Heart right ventricle (tissue), 16 donors: ENCODE data around the gene FUT8. TPM values are rescaled to one million over a fixed set of nuclear protein-coding genes. Genes with fewer than 3 reads are reported as not detected.

Experiments used
- ATAC-seq, 8 donors: fragments of 200-7000 bp; cut with Tn5 transposase; one replicate each; pipeline ENCODE4 v1.9.1; 2020; ENCODE audit warnings: mild to moderate bottlenecking in 8 of 8, moderate library complexity in 8 of 8, moderate number of reproducible peaks in 1 of 8
- DNase-seq, 2 donors: peaks; one replicate each; pipeline ENCODE4 v3.0.0-alpha.2; 2020
- H3K27ac ChIP-seq, 10 donors: fragments of 200-600 bp; sonication (generic) in 2 of 10; one replicate each; pipeline versions ENCODE4 v1.5.0 to v1.8.0; 2020 to 2022; ENCODE audit warnings: mild to moderate bottlenecking in 3 of 10
- H3K27me3 ChIP-seq, 7 donors: fragments of 200-600 bp; one replicate each; pipeline ENCODE4 v1.8.0; 2021 to 2022; ENCODE audit warnings: mild to moderate bottlenecking in 2 of 7
- H3K36me3 ChIP-seq, 9 donors: fragments of 200-600 bp; sonication (generic) in 1 of 9; one replicate each; pipeline versions ENCODE4 v1.5.0 to v1.8.0; 2020 to 2022; ENCODE audit warnings: mild to moderate bottlenecking in 2 of 9
- H3K4me1 ChIP-seq, 9 donors: fragments of 200-600 bp; sonication (generic) in 1 of 9; one replicate each; pipeline versions ENCODE4 v1.5.0 to v1.8.0; 2020 to 2022; ENCODE audit warnings: mild to moderate bottlenecking in 4 of 9
- H3K4me3 ChIP-seq, 10 donors: fragments of 200-600 bp; sonication (generic) in 2 of 10; one replicate each; pipeline versions ENCODE4 v1.5.0 to v1.8.0; 2020 to 2022; ENCODE audit warnings: mild to moderate bottlenecking in 7 of 10, moderate library complexity in 2 of 10
- H3K9me3 ChIP-seq, 11 donors: fragments of 200-600 bp in 10 of 11; sonication (generic) in 2 of 11; one replicate each; pipeline versions ENCODE4 v1.5.0 to v1.8.0; 2013 to 2022; ENCODE audit warnings: mild to moderate bottlenecking in 2 of 11, control low read depth in 1 of 11, moderate library complexity in 1 of 11
- CTCF ChIP-seq, 9 donors: fragments of 200-600 bp; sonication (generic) in 2 of 9; IDR thresholded peaks; one replicate each; pipeline versions ENCODE4 v1.5.0 to v1.8.0; 2021 to 2022; ENCODE audit warnings: antibody characterized with exemption in 9 of 9, mild to moderate bottlenecking in 5 of 9, moderate library complexity in 1 of 9
- WGBS, 2 donors: extraction: QIAGEN DNeasy Blood & Tissue Kit; methylation state at CpG; one replicate each; pipeline ENCODE4 v1.1.7; 2013; ENCODE audit warnings: inconsistent platforms in 1 of 2; 5-methylcytosine and 5-hydroxymethylcytosine counted together
- intact Hi-C, 10 donors: fragments of 100-400 bp; cut with DNase I; formaldehyde crosslinking; loops; one replicate each; pipeline versions ENCODE4 v1.11.1 to v1.14.2; 2022
- long read RNA-seq, 3 donors: library from polyadenylated mRNA; unstranded; transcript quantifications; one replicate each; pipeline ENCODE4 v2.0.0, GENCODE V29; 2020 to 2021
- polyA plus RNA-seq, 2 donors: library from polyadenylated mRNA; stranded (reverse); fragments of 200-250 nt; gene quantifications; one replicate each; pipeline ENCODE4 v1.2.3, GENCODE V29; 2013
- total RNA-seq, 10 donors: library from RNA; stranded (reverse); fragmentation: NEBNext Ultra II Directional in 3 of 10; extraction: Animal tissue kit (Norgen Biotek cat#: 25700) in 3 of 10; gene quantifications; one replicate each; pipeline versions ENCODE4 v1.2.1 to v1.2.4, GENCODE V29; 2021 to 2023
- donor health status: Arrhythmogenic right ventricular cardiomyopathy.
- donor health status: ischemic (EF 13 %, LVEDD 7.1; RV severe dilation, severe dysfunction).
- donor health status: healthy with polysubstance abuse.
- donor health status: DM: no; HTN: yes; CAD: no.
- donor health status: DM: no; HTN: no; CAD: no.
- donor health status: ischemic (EF 25% LVEDD 6.9; RV normal size, moderate dysfunction).
- donor health status: ischemic (EF 25% LVEDD 5.7; RV mildly dilated, moderate dysfunction).
- donor health status: healthy.
- donor health status: DM: yes; HTN: yes; CAD: no.
- donor health status: Ischemic cardiomyopathy.
- donor health status: ischemic (EF 35%, LVEDD 5.7; RV mildly dilated, moderate dysfunction).
- donor health status: nonischemic (EF 11% LVEDD 7.7; RV severe dilation, severe dysfunction).
- donor health status: DM: yes; HTN: yes; CAD: no.
- donor health status: PGD.
- donor health status: ischemic (EF 29% LVEDD 5.4; RV normal size, mild dysfunction).
- donor health status: nonischemic (EF 23%, LVEDD 6.1; RV moderate dilation, normal function).

Gene FUT8
- total RNA-seq (10 to 100 TPM in 6 of 10 donors, 1 to 10 TPM in 4; 8.3 to 16.1 (median 11.0) TPM), polyA plus RNA-seq (1 to 10 TPM; 2.9 to 7.1 TPM)
- long read RNA-seq, donor 1, full-length matches to known transcripts: 3 of 9 reads
- long read RNA-seq, donor 1, partial matches to known transcripts: 1 of 9 reads
- long read RNA-seq, donor 1, other reads (novel, unspliced or antisense): 5 of 9 reads
- long read RNA-seq, donor 2, full-length matches to known transcripts: 4 of 11 reads
- long read RNA-seq, donor 2, partial matches to known transcripts: 3 of 11 reads
- long read RNA-seq, donor 2, other reads (novel, unspliced or antisense): 4 of 11 reads
- long read RNA-seq, donor 3, full-length matches to known transcripts: 5 of 9 reads
- long read RNA-seq, donor 3, partial matches to known transcripts: 2 of 9 reads
- long read RNA-seq, donor 3, other reads (novel, unspliced or antisense): 2 of 9 reads

DNA sequence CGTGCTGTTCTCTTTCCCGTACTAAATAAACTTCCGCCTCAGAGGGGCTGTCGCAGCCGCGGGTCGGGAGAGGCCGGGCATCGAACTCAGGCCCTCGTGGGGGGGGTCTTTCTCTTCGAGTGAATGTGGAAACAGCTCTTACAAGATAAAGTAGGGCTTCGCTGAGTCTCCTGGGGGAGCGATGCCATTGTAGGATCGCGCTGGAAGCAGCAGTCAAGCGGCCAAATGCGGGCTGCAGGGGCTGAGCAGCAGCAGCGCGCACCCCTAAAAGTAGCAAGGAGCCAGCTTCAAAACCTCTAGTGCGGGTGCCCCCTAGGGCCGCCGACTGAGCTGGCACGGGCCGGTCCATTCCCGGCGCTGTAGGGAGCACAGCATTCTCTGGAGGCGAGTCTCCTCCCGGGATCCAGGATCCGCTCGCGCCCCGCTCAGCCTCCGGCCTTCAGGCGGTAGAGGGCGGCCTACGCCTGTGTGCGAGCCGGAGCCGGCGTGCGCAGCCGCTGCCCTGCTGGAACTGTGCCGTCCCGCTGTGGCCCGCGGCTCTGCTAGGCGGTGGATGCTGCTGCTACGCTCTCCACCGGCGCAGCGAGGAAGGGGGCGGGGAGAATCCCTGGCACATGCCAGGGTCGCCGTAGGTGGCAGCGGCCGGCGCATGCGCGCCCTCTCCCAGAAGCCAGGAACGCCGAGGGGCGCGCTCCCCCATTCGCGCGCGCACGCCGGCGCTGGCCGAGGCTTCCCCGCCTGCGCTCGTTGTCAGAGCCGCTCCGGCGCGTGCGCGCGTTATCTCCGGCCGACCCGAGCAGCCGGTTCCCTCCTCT lies at the start of gene FUT8:
TSS of gene FUT8 (plus strand) at position 699 of the 815 bp plus-strand sequence. CDS start 148,834 bp downstream, outside the sequence.
- H3K4me1 ChIP-seq: peaks cover 0 to 24% (median 12%) of the 10 kb centered on the region in 9 donors
- WGBS, 2 donors: 0% methylated on average over 77 to 85 of the region's 85 CpGs
- no peaks in the 10 kb centered on the region for H3K9me3 ChIP-seq
- no peaks in the 10 kb centered on the region for H3K27me3 ChIP-seq
- H3K27ac ChIP-seq: peak within 1 kb of the TSS; percentile 77 to 98 (median 92)
- H3K36me3 ChIP-seq: no peaks in the 10 kb centered on the region
- DNase-seq: peak; percentile 94 to 96
- intact Hi-C loops: loop anchor here in 8 of 10 donors (2.0 to 10.0 kb wide), 16 partner anchors 185 to 663 kb away; partner anchors contain the start of genes FNTB (in 1 of the 8) and MAX (in 1 of the 8)
- ATAC-seq: peak; percentile 90 to 98 (median 94)
- peak within 1 kb of the TSS; percentile 60 to 94 (median 86) for H3K4me3 ChIP-seq
- TF ChIP-seq CTCF (IDR thresholded peaks at IDR 0.05): peak; percentile 38 to 76 (median 59)

- ATAC-seq: no peak
- DNase-seq: no peak
- Histone ChIP-seq H3K4me1 (peaks cover 0 to 5% (median 0%) of the 10 kb centered on the region in 9 donors), H3K9me3 (no peaks in the 10 kb centered on the region), H3K27ac (no peak overlapping the region), H3K4me3 (no peak overlapping the region), H3K27me3 (no peaks in the 10 kb centered on the region), H3K36me3 (no peaks in the 10 kb centered on the region)
- intact Hi-C loops: no loop called here
- no peak for TF ChIP-seq CTCF (IDR thresholded peaks at IDR 0.05)
- WGBS, 2 donors: 79 to 82% methylated on average over 3 of the region's 3 CpGs
Observed at GRCh38 chr14:65366802-65367565, 45.5 kb upstream of the FUT8 start.

DNA sequence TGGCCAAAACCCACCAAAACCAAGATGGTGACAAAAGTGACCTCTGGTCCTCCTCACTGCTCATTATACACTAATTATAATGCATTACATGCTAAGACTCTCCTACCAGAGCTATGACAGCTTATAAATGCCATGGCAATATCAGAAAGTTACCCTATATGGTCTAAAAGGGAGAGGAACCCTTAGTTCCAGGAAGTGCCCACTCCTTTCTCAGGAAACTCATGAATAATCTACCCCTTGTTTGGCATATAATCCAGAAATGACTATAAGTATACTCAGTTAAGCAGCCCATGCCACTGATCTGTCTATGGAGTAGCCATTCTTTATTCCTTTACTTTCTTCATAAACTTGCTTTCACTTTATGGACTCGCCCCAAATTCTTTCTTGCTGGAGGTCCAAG lies 43.0 kb upstream of the FUT8 start:
- no peak for DNase-seq
- intact Hi-C loops: no loop called here
- Histone ChIP-seq H3K27me3 (peaks cover 0 to 12% (median 4%) of the 10 kb centered on the region in 7 donors), H3K4me3 (no peak overlapping the region), H3K27ac (no peak overlapping the region), H3K36me3 (no peaks in the 10 kb centered on the region), H3K9me3 (no peaks in the 10 kb centered on the region), H3K4me1 (peaks cover 0 to 11% (median 0%) of the 10 kb centered on the region in 9 donors)
- no peak for TF ChIP-seq CTCF (IDR thresholded peaks at IDR 0.05)
- ATAC-seq: no peak
- 95% methylated on average over 1 of the region's 1 CpG for WGBS, 2 donors
